WTC11 (cell line): Measurements from ENCODE around the gene IL17RC.

Experiments used
- ATF2 ChIP-seq: sonication (generic); formaldehyde crosslinking; IDR thresholded peaks from 2 replicates; pipeline ENCODE4 v1.8.1; 2022; ENCODE audit warnings: low read depth, missing genetic modification reagents, borderline replicate concordance
- CTCF ChIP-seq: fragments of 200-600 bp; IDR thresholded peaks from 2 replicates; pipeline ENCODE4 v1.8.0; 2022; ENCODE audit warnings: antibody characterized with exemption
- ETV6 ChIP-seq: sonication (generic); formaldehyde crosslinking; IDR thresholded peaks from 2 replicates; pipeline ENCODE4 v1.8.1; 2022; ENCODE audit warnings: mild to moderate bottlenecking, missing genetic modification reagents
- MAX ChIP-seq: sonication (generic); formaldehyde crosslinking; IDR thresholded peaks from 2 replicates; pipeline ENCODE4 v1.8.0; 2022; ENCODE audit warnings: mild to moderate bottlenecking, missing genetic modification reagents
- NFE2L1 ChIP-seq: sonication (generic); formaldehyde crosslinking; IDR thresholded peaks from 2 replicates; pipeline ENCODE4 v1.8.1; 2023; ENCODE audit warnings: missing genetic modification reagents
- TP53 ChIP-seq: sonication (generic); formaldehyde crosslinking; IDR thresholded peaks from 2 replicates; pipeline ENCODE4 v1.8.1; 2023; ENCODE audit warnings: mild to moderate bottlenecking, missing genetic modification reagents

- TF ChIP-seq ETV6 (CRISPR knock-in tag) (no peak), CTCF (no peak), MAX (CRISPR knock-in tag) (no peak), TP53 (CRISPR knock-in tag) (no peak), NFE2L1 (CRISPR knock-in tag) (no peak), ATF2 (CRISPR knock-in tag) (no peak)
These were observed 29.4 kb upstream of the IL17RC start for GRCh38 chr3:9887480-9887879.
